Activated gamma-delta T cell treated with Interleukin-2 at 50 U/mL for 16 hours (primary cell): ENCODE results near the gene PDPK1.
"Not testable (repeated sequence)": the region's sequence is repeated elsewhere in the genome, so short reads cannot be mapped to it uniquely, and the experiment has no call there.

Experiments used
- DNase-seq: peaks from one replicate; pipeline ENCODE4 v3.0.0-alpha.2; 2020

Gene PDPK1

DNA sequence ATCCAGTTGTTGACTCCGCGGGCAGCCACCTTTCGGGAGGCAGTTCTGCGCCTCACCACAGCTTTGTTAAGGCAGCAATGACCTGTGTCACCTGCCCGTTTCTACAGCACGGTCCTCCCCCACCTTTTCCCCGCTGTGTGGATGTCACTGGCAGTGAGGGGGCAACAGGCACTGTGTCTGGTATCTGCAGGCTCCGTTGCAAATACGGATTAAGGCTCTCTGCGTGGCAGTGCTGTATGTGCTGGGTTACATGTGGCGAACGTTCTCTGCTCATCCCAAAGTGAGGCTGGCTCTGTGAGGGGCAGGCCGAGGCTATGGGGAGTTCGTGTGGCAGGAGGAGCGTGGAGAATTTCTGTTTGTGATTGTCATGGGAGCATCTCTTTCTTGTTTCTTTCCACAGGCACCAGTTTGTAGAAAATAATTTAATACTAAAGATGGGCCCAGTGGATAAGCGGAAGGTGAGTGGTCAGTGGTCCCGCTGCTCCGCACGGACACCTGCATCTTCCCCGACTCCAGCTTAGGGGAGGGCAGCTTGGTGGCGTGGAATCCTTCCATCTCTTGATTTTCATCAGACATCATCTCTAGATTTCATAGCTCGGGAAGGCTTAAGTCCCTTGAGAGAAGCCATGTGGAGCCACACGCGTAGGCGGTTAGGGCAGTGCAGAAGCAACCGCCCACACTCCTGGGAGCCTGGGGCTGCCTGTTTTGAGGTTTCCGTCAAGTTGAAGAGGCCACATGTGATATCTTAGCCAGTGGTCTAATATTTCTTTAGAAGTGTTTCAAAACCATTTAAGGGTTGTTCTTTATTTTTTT lies 57.8 kb downstream of the PDPK1 start:
- DNase-seq: no peak

GRCh38 chr16:2596747-2597559 lies 59.1 kb downstream of the PDPK1 start:
- DNase-seq: no peak

GRCh38 chr16:2597560-2597902 lies 59.7 kb downstream of the PDPK1 start:
- no peak for DNase-seq

GRCh38 chr16:2598133-2598641 lies 60.4 kb downstream of the PDPK1 start:
- no peak for DNase-seq

GRCh38 chr16:2598723-2599122 lies 60.9 kb downstream of the PDPK1 start:
- no peak for DNase-seq

- DNase-seq: not testable (repeated sequence)
These were observed 61.3 kb downstream of the PDPK1 start for GRCh38 chr16:2599165-2599564.

- not testable (repeated sequence) for DNase-seq
These were observed 62.0 kb downstream of the PDPK1 start for GRCh38 chr16:2599785-2600184.

DNA sequence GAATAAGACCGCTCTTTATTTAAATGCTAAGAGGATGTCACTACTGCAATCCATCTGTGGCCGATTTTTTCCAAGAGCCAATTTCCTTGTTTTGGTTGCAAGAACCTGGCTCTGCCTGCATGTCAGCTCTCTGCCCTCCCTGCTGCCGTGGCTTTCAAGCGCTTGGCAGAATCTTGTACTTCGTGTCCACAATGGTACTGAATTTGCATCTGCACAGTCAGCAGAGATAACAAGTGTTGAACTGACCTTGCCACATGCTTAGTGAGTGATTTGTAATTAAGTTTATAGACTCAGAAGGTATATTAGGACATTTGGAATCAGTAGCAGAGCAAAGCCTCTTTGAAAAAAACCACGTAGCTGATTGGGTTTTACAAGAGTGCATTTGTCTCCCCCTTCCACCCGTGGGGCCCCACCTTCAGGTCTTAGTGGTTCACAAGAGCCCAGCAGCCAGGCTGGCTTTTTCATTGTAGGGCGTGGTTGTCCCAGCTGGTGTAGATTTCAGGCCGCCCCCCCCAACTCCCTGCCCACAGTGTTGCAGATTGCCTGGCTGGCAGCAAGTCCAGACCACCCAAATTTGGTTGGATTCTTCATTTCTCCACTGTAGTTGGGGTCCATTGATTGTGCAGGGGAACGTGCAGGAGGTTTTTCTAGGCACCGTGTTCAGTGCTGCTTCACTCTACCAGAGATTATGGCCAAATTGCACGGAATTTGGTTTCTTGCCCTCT lies 63.6 kb downstream of the PDPK1 start:
- not testable (repeated sequence) for DNase-seq

DNA sequence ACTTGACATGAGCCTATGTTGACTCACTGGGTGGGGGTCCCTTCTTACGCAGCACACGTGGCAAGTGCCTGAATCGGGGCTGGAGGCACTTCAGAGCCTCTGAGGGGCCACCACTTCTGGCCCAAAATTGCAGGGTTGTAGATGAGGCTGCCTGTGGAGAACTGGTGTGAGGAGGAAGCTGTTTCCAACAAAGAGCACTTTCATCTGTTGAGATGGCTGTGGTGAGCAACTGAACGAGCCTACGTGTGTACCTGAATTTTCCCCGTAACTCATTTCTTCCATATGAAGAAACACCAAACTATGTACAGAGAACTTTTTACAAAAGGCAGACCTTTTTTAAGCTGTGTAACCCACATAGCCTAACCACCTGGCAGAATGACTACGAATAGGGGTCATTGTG lies 64.4 kb downstream of the PDPK1 start:
- DNase-seq: not testable (repeated sequence)

DNA sequence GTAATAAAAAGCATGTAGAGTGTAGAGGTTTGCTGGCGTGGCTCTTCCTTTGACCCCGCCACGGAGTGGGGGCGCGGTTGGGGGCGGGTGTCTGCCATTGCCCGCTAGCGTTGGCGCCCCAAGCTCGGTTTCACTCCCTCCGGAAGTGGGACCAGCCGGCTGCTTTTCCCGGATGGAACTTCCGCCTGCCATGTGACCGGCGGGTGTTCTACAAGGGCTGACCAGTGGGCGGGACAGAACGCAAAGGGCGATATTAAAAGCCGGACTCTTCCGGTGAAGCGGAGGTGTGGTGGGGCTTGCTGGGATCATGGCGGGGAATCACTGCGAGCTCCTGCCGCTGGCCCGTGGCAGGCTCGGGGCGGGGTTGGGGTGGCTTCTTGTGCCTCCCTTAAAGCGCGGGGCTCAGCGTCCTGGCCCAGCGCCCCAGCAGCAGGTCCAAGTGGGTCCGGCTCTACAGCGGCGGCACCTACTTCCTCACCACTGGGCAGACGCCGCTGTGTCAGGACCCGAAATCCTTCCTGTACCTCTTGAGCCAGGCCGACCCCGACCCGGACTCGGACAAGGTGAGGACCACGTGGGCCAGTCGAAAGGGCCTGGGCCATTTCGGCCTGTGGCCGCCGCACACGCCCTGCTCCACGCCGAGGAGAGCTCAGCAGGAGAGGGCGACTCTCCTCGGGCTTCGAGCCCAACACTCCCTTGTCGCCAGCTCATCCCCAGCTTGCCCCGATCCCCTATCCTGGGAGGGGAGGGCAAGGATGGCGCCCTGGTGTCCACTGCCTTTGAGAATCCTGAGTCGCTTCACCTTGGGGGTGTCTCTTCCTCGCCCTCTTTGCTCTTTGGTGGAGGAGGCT lies 65.6 kb downstream of the PDPK1 start:
- peak; percentile 74 for DNase-seq

GRCh38 chr16:2604016-2604369 lies 66.2 kb downstream of the PDPK1 start:
- DNase-seq: not testable (repeated sequence)

DNA sequence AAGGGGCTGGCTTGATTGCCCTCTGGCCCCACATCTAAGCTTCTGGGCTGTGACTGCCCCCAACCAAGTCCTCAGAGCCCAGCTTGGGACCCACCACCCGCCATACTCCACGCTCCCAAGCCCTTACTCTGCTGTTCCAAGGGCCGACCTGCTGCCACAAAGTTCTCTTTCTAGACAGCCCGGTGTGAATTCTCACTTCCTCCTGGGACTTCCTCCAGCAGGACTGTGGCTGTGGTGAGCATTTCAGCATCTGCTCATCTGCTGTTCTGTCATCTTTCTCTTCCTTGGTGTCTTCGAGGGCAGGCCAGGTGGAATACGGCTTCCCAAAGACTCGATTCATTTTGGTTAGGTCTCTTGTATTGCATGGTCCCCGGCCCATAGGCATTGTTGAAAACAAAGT lies 69.0 kb downstream of the PDPK1 start:
- not testable (repeated sequence) for DNase-seq

- DNase-seq: not testable (repeated sequence)
These were observed 71.5 kb downstream of the PDPK1 start for GRCh38 chr16:2609345-2609744.

DNA sequence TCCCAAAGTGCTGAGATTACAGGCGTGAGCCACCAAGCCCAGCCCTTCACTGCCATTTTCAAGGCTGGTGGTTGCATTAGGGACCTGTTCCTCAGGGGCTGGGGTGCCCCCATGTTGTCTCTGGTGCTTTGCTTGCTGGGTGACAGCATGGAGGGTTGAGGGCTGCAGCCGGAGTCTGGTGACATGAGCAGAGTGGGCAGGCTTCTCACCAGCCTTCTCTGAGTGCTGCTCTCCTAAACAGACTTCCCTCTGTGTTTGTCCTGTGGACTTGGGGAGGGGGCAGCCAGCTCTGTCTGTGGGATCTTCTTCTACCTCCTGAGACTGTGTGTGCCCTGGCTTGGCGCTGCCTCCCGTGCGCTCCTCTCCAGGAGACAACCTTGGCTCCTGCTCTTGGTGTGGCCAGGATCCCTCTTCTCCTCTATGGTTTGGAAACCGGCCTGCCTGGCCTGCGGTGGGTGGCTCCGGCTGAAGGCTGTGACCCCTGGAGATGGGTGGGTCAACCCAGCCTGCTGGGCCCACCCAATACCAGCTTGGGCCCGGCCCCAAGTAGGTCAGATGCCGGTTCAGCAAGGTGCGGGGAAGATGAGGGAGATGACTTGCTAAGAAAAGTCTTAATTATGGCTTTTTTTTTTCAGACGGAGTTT lies 72.1 kb downstream of the PDPK1 start:
- DNase-seq: no peak

- no peak for DNase-seq
These were observed 73.1 kb downstream of the PDPK1 start for GRCh38 chr16:2610781-2611498.

DNA sequence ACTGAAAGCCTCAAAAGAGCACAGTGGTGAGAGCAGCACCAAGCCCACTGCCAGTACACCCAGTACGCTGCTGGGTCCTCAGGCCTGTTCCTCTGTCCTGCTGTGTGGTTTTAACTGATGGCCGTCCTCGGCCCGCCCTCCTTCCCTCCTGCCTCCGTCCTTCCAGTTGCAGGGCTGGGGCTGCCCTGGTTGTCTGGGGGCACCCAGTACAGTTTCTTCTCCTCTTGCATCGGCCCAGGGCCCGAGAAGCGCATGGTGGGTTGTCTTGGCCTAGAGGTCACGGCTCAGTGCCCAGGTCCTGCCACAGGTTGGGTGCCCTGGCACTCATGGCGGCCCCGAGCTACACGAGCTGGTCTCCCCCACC lies 73.7 kb downstream of the PDPK1 start:
- no peak for DNase-seq

- not testable (repeated sequence) for DNase-seq
These were observed 74.1 kb downstream of the PDPK1 start for GRCh38 chr16:2611877-2612276.

DNA sequence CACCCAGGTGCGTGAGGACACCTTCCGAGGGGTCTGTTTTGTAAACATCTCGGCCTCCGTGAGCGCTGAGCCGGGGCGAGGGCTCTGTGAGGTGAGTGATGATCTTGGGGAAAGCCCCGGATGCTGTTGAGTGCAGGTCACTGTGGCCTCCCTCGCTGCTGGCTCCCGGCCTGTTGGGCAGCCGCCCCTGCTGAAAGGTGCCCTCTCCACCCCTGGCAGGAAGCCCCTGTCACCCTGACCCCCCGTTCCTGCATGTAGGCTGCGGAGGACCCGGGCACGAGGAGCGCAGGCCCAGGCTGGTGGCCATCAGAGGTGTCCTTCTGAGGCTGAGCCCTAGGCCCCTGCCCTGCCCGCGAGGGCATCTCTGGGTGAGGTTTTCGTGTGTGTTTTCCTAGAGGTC lies 75.4 kb downstream of the PDPK1 start:
- DNase-seq: not testable (repeated sequence)

- no peak for DNase-seq
These were observed 77.0 kb downstream of the PDPK1 start for GRCh38 chr16:2614761-2615191.

DNA sequence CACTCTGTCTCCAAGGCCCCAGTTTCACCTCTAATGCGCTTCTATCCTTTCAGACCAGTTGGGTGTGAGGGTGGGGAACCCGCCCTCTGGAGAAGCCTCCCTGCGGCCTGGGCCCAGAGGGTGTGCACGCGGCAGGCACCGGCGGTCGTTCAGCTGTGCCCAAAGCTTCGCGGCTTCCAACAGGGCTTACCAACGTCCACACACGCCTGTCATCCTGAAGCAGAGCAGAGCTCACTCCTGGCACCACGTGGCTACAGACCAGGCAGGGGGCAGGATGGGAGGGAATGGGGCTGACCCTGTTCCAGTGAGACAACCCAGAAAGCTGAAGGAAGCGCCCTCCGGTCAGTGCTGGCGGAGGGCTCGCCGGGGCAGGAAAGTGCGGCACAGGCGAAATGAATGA lies 81.1 kb downstream of the PDPK1 start:
- not testable (repeated sequence) for DNase-seq

GRCh38 chr16:2619628-2620027 lies 81.8 kb downstream of the PDPK1 start:
- not testable (repeated sequence) for DNase-seq
